NCI-H187 treated with DMSO at 0.1 percent for 48 hours (cell line): Measurements from ENCODE around the gene TENM4.

Experiments used
- DNase-seq: peaks from one replicate; lab custom pipeline; 2025; lab: John Stamatoyannopoulos, UW

The TENM4 gene

GRCh38 chr11:79084382-79084781 is 356.4 kb downstream of the TENM4 start:
- no peak for DNase-seq

DNA sequence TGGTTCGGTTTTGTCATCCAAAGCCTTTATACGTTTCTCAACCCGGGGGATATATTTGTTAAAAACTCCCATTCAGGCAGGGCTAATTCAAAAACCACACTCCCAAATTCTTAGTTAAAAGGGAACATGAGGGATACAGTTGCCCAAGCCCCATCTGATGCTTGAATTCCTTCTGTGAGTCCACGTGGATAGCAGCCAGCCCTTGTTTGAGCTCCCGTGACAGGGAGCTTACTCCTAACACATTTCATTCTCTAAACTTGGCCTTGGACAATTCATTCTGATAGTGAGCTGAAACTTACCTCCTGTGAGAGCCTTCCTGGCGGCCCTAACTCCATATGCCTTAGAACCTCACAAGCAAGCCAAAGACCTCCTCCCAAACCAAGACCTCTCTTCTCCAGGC is 357.5 kb downstream of the TENM4 start:
- DNase-seq: no peak

- no peak for DNase-seq
Measured at GRCh38 chr11:79082907-79083306, 357.9 kb downstream of the TENM4 start.

DNA sequence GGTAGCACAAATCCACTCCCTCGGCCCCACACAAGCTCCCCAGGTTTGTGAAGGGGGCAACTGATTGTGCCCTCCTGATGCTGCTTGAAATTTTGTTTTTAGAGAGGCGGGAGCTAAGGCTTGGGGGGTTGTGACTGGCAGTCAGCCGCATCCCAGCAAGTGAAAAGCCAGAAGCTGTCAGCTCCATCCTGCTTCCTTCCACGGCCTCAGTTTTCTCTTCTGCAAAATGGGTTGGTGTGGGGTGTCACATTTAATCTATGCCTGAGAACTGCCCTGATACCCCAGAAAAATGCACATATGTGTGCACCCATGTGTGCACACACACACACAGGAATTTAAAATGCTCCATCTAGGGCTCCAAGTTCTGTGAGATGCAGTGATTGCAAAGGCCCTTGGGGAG is 358.6 kb downstream of the TENM4 start:
- DNase-seq: no peak

- DNase-seq: no peak
Measured at GRCh38 chr11:79081471-79082031, 359.3 kb downstream of the TENM4 start.

GRCh38 chr11:79080551-79080950 is 360.3 kb downstream of the TENM4 start:
- DNase-seq: no peak

GRCh38 chr11:79078999-79079398 is 361.8 kb downstream of the TENM4 start:
- no peak for DNase-seq

DNA sequence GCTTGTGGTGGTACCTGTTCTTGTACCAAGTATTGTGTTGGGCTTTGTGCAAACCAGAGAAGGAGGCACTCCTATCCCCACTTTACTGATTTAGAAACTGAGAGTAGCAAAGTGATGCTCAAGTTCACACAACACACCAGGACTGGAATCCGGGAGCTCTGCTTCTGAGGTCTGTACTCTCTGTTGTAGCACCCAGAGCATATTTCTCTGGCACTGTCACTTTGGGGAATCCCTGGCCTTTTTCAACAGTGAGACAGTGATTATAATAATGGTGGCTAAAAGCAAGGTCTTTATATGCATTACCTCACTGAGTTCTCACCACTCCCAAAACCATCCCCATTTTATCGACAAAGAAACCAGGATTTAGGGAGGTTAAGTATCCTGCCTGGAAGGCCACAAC is 362.4 kb downstream of the TENM4 start:
- DNase-seq: no peak

GRCh38 chr11:79077702-79078330 is 363.0 kb downstream of the TENM4 start:
- DNase-seq: no peak

DNA sequence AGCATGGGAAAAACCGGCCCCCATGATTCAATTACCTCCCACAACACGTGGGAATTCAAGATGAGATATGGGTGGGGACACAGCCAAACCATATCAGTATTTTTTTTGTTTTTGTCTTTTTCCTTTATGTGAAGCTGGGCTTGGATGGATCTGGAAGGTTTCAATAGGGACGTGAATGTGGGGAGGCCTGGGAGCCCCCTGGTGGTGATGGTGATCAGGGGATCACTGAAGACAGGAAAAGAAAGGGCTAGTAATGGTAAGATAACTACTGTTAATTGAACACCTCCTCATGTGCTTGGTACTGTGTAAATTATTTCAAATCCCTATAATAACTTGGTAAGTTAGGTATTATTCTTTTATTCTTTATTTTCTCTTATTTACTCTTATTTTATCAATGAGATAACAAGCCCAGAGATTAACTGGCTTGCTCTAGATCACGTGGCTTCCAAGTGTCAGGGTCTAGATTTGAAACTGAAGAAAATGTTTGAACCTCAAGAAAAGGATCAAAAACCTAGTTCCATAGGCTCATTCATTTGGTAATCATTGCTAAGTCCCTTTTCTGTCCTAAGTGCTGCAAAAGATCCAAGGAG is 364.2 kb downstream of the TENM4 start:
- no peak for DNase-seq

GRCh38 chr11:79074547-79074946 is 366.3 kb downstream of the TENM4 start:
- DNase-seq: no peak

DNA sequence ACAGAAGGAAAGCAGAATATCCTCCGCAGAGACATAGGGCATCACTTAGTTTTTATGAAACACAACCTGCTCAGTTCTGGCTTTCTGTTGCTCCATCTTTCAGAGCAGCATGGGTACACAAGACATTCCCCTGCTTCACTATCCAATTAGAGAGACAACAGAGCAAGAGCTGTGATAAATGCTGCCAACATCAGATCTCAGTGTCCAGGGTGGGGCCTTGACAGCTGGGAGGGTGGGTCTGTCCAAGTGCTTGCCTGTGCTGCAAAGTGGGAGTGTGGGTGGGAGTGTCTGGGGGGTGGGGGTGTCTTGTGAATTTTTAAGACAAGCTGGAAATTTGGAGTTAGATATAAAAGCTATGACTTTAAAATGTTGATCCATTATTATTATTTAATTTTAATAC is 369.6 kb downstream of the TENM4 start:
- no peak for DNase-seq

DNA sequence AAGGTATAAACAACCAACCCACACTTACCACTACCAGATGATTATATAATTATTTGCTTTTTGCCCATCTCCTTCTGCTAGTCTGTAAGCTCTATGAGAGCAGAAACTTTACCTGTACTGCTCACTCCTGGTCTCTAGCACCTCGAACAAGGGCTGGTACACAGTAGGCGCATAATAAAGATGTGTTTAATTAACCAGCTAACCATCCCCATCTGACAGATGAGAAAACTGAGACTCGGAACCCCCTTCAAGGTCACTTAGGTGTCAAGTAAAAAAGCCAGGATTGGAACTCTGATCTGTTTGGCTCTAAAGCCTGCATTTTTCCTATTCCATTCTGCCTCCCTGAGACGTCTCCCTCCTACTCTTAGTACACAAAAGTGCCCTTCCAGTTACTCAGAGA is 370.3 kb downstream of the TENM4 start:
- no peak for DNase-seq

DNA sequence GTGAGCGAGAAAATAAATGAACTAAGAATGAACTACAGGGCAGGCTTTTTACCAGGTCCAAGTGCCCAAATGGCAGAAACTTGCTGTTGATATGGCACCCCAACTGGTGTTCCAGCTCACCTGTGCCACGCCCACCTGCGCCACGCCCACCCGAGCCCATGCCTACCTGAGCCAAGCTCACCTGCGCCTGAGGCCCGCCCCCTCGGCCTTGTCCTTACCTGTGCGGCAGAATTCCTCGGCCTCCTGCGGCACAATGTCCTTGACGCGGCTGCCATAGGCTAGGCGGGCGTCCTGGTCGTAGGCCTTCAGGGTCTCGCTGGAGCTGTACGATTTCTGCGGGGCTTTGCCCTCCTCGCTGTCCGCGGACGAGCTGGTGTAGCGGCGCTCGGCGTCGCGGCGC is 371.3 kb downstream of the TENM4 start:
- DNase-seq: no peak

DNA sequence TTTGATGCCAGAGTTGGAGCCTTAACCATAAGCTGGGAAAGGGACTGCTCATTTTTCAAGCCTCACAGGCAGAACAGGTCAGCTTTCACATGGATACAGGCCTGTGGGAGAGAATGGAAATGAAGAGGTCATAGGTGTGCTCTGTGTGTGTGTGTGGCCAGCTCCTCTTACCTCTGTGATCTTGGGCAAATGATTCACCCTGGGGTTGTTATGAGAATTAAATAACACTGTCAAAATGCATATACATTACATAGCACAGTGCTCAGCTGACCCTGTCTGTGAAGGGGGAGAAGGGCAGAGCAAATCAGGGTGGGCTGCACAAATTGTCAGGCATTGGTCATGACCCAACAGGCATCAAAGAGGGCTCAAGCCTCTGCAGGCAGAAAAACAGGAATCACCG is 372.5 kb downstream of the TENM4 start:
- DNase-seq: no peak

GRCh38 chr11:79067352-79067679 is 373.5 kb downstream of the TENM4 start:
- DNase-seq: no peak

DNA sequence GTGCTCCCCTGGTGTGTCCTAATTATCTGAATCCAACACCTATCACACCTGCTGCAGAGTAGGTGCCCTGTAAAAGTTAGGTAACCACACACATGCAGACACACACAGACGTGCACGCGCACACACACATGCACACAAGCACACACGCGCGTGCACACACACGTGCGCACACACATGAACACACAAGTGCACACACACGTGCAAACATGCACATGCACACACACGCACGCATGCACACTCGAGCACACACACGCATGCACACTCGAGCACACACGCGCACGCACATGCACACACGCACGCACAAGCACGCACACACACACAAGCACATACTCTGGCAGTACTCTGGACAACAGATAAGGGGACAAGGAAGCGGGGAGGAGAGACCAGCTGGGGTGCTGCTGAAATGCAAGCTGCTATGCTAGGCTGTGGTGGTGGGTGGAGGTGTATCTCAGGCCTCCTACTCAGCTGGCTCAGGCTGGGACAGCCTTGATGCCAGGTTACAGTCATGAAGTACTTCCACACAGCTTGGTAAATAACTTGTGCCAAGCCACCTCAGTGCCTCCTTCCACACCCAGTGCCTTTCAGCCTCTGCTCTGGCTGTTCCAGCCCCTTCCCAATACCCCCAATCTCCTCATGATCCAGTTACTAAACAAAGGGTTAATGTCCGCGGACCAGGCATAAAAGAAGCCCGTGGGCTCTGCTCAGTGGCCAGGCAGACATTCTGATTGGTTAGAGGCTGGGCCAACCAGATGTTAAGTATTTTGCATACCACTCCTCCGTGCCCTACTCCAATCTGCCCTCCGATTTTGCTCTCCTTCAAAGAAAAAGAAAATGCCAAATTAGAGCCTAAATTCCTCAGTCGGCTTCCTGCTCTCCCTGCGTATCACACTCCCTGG is 374.1 kb downstream of the TENM4 start:
- no peak for DNase-seq

- no peak for DNase-seq
Measured at GRCh38 chr11:79062814-79063762, 377.7 kb downstream of the TENM4 start.

- no peak for DNase-seq
Measured at GRCh38 chr11:79060081-79060953, 380.5 kb downstream of the TENM4 start.

- DNase-seq: no peak
Measured at GRCh38 chr11:79059141-79059540, 381.7 kb downstream of the TENM4 start.
